ENCODE data around the gene TRIO. TPM values are rescaled to one million over a fixed set of nuclear protein-coding genes. Genes with fewer than 3 reads are reported as not detected.

Gene TRIO
- total and polyA plus RNA-seq, 10 of the 15 experiments (the other 5 are each of a cell fraction or from before 2014, with no cell fraction given): 5.1 to 96.4 (median 44.6) TPM

GRCh38 chr5:14239951-14240350, 96.8 kb downstream of the TRIO start (continued):
- no peak for TF ChIP-seq SUZ12 (IDR thresholded peaks at IDR 0.05; ENCODE audit: unreplicated experiment)

GRCh38 chr5:14240359-14240758, 97.2 kb downstream of the TRIO start:
- BruUV-seq (replicated peaks): no TSS peak
- no peaks in the 10 kb centered on the region for H4K20me1 ChIP-seq (ENCODE audit: control insufficient read depth, insufficient read depth)

GRCh38 chr5:14241141-14241540, 98.0 kb downstream of the TRIO start:
- RAD21 ChIA-PET (ENCODE audit: unreplicated experiment): interaction anchor here (0.6 to 1.7 kb wide), 4 partner anchors 8 to 26 kb away, joined by 3 to 5 read pairs (median 3); no protein-coding TSS in a partner anchor
- Histone ChIP-seq H3K36me3 (ENCODE audit: control insufficient read depth in 2 of 2, insufficient read depth in 2 of 2, low read length in 1 of 2) (peaks cover 0 to 2% of the 10 kb centered on the region in 2 experiments; a peak in 2 of 4 replicates), H4K20me1 (ENCODE audit: control insufficient read depth, insufficient read depth) (no peaks in the 10 kb centered on the region), H3K9ac (ENCODE audit: control insufficient read depth, insufficient read depth, low read length) (no peak overlapping the region), H2AFZ (ENCODE audit: control insufficient read depth, low read depth, low read length) (no peak overlapping the region), H3K4me3 (no peak overlapping the region), H3K4me2 (ENCODE audit: control insufficient read depth, insufficient read depth) (no peak overlapping the region), H3K27me3 (replicated peaks in 1 of 2; ENCODE audit: control insufficient read depth in 2 of 2, insufficient read depth in 2 of 2, low read length in 1 of 2) (no peaks in the 10 kb centered on the region), H3K79me2 (ENCODE audit: control insufficient read depth, insufficient read depth, low read length) (peaks cover 81% of the 10 kb centered on the region), H3K27ac (ENCODE audit: control insufficient read depth, insufficient read depth) (no peak overlapping the region), H3K4me1 (ENCODE audit: control insufficient read depth, insufficient read depth, low read length) (peaks cover 11% of the 10 kb centered on the region), H3K9me3 (replicated peaks; ENCODE audit: control insufficient read depth, insufficient read depth, low read length) (no peaks in the 10 kb centered on the region; the same call in 2 of the 3 replicates)
- POLR2A ChIA-PET: no interaction called here
- no peak for DNase-seq (ENCODE audit: low read depth, low spot score)
- no TSS peak for BruUV-seq (replicated peaks)
- in situ Hi-C loops (cut with MboI): no loop called here
- no peak for ATAC-seq
- 95% methylated on average over 1 of the region's 1 CpG for WGBS (ENCODE audit: insufficient coverage, insufficient replicate concordance, low lambda C conversion rate, missing lambda C conversion rate)
- TF ChIP-seq BCL3 (IDR thresholded peaks at IDR 0.05; ENCODE audit: borderline replicate concordance, insufficient read depth, low read depth, low read length, poor library complexity, severe bottlenecking): no peak
- TF ChIP-seq ZNF384 (IDR thresholded peaks at IDR 0.05; ENCODE audit: borderline replicate concordance, low read depth, low read length): no peak
- no peak for TF ChIP-seq MTA3 (IDR thresholded peaks at IDR 0.05; ENCODE audit: borderline replicate concordance, low read length)
- no peak for TF ChIP-seq SMAD5 (IDR thresholded peaks at IDR 0.05; ENCODE audit: low read depth)
- TF ChIP-seq NFXL1 (IDR thresholded peaks at IDR 0.05; ENCODE audit: borderline replicate concordance): no peak
- no peak for TF ChIP-seq NRF1 (conservative IDR thresholded peaks at IDR 0.05; ENCODE audit: low read depth, low read length)
- FAIRE-seq: no peak
- SMC1A ChIA-PET (ENCODE audit: uncharacterized antibody, unreplicated experiment): interaction anchor here (0.7 to 1.5 kb wide), 6 partner anchors 8 to 32 kb away, joined by 3 to 5 read pairs (median 3); no protein-coding TSS in a partner anchor
- CTCF ChIA-PET: interaction anchor here (0.9 to 1.6 kb wide), 2 partner anchors 17 to 132 kb away, joined by 3 to 4 read pairs; no protein-coding TSS in a partner anchor
- intact Hi-C loops (cut with micrococcal nuclease; ENCODE audit: unreplicated experiment): no loop called here

More at GRCh38 chr5:14240359-14240758, 97.2 kb downstream of the TRIO start:
- no peak overlapping the region for H3K9ac ChIP-seq (ENCODE audit: control insufficient read depth, insufficient read depth, low read length)
- no peak for DNase-seq (ENCODE audit: low read depth, low spot score)
- H3K79me2 ChIP-seq (ENCODE audit: control insufficient read depth, insufficient read depth, low read length): peaks cover 81% of the 10 kb centered on the region
- H3K27me3 ChIP-seq (replicated peaks in 1 of 2; ENCODE audit: control insufficient read depth in 2 of 2, insufficient read depth in 2 of 2, low read length in 1 of 2): no peaks in the 10 kb centered on the region
- intact Hi-C loops (cut with micrococcal nuclease; ENCODE audit: unreplicated experiment): no loop called here
- FAIRE-seq: peak; percentile 57
- in situ Hi-C loops (cut with MboI): no loop called here
- H3K9me3 ChIP-seq (replicated peaks; ENCODE audit: control insufficient read depth, insufficient read depth, low read length): no peaks in the 10 kb centered on the region; the same call in 2 of the 3 replicates
- ATAC-seq: no peak
- H2AFZ ChIP-seq (ENCODE audit: control insufficient read depth, low read depth, low read length): no peak overlapping the region
- no peak overlapping the region for H3K27ac ChIP-seq (ENCODE audit: control insufficient read depth, insufficient read depth)
- H3K4me3 ChIP-seq: no peak overlapping the region
- no peak overlapping the region for H3K4me2 ChIP-seq (ENCODE audit: control insufficient read depth, insufficient read depth)
- ChIA-PET SMC1A (ENCODE audit: uncharacterized antibody, unreplicated experiment) (interaction anchor here (0.7 to 1.9 kb wide), 9 partner anchors 9 to 132 kb away, joined by 3 to 7 read pairs (median 3); no protein-coding TSS in a partner anchor), RAD21 (ENCODE audit: unreplicated experiment) (interaction anchor here (1.3 to 2.2 kb wide), 3 partner anchors 9 to 23 kb away, joined by 3 to 6 read pairs (median 5); no protein-coding TSS in a partner anchor), POLR2A (interaction anchor here (0.6 to 1.4 kb wide), 2 partner anchors 9 to 29 kb away, joined by 4 to 6 read pairs; no protein-coding TSS in a partner anchor), CTCF (interaction anchor here (0.8 to 1.4 kb wide), 2 partner anchors 30 to 44 kb away, joined by 3 to 4 read pairs; no protein-coding TSS in a partner anchor)
- WGBS (ENCODE audit: insufficient coverage, insufficient replicate concordance, low lambda C conversion rate, missing lambda C conversion rate): 78% methylated on average over 2 of the region's 2 CpGs
- H3K36me3 ChIP-seq (ENCODE audit: control insufficient read depth in 2 of 2, insufficient read depth in 2 of 2, low read length in 1 of 2): peaks cover 0 to 2% of the 10 kb centered on the region in 2 experiments; a peak in 2 of 4 replicates
- H3K4me1 ChIP-seq (ENCODE audit: control insufficient read depth, insufficient read depth, low read length): peaks cover 14% of the 10 kb centered on the region
- TF ChIP-seq HDAC6 (IDR thresholded peaks at IDR 0.05; ENCODE audit: unreplicated experiment): no peak
- TF ChIP-seq GATAD2B (conservative IDR thresholded peaks at IDR 0.05; ENCODE audit: low read depth): no peak
- no peak for TF ChIP-seq DPF2 (IDR thresholded peaks at IDR 0.05)
- TF ChIP-seq RAD21 (IDR thresholded peaks at IDR 0.05; ENCODE audit: insufficient read depth, low read depth, low read length): no peak
- TF ChIP-seq CBX3 (IDR thresholded peaks at IDR 0.05; ENCODE audit: borderline replicate concordance, low read depth): no peak
- TF ChIP-seq TBL1XR1 (IDR thresholded peaks at IDR 0.05; ENCODE audit: low read depth, low read length): no peak
- no peak for TF ChIP-seq POLR2A (IDR thresholded peaks at IDR 0.05; ENCODE audit: low read depth, low read length)
